D341Med (cell line): Measurements from ENCODE around the gene OTUD3.
"Not testable (repeated sequence)": the region's sequence is repeated elsewhere in the genome, so short reads cannot be mapped to it uniquely, and the experiment has no call there.

Experiments used
- DNase-seq: peaks from one replicate; pipeline ENCODE4 v3.0.0; 2012; ENCODE audit warnings: low spot score

OTUD3 gene

DNA sequence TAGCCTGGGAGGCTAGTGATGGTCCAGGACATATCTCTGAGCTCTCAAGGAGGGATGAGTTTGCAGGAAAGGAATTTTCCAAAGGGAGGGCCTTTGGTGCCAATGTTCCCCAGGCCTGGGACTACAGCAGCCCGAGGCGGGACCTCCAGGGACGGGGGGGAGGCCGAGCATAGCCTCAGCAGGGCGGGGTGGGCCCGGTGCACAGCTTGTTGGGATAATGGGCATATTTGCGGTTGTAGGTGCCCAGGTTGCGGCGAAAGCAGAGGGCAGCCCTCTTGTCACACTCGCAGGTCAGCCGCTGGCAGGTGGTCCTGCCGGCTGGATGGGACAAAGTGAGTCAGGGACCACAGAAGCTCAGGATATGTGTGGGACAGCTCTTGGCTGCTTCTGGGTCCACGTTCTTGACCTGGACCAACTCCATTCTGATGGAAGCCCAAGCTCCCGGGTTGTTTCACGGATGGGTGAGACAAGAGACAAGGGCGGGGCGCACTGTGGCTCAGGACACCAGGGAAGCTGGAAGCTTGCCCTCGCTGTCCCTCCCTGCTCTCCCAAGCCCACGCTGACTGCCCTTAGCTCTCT, 38.0 kb downstream of the OTUD3 start:
- no peak for DNase-seq

DNA sequence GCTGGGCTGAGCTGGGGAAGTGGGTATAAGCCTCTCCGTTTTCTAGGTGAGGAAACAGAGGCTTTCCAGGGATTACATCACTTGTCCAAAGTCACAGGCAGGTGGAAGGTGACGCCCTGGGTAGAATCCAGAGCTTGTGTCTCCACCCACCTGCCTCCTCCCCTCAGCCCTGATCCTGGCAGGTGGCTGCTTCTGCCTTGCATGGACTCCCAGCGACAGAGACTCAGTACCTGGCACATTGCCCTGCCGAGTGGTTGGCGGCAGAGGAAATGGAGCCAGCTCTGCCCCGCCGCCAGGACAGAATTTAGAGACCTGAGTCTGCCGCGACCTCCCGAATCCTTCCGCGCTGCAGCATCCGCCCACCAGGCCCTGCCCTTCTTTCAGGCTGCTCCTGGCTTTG, 39.1 kb downstream of the OTUD3 start:
- DNase-seq, result no peak

GRCh38 chr1:19922015-19922688, 40.0 kb downstream of the OTUD3 start:
- no peak for DNase-seq

- no peak for DNase-seq
These were observed 41.1 kb downstream of the OTUD3 start, which contains the start of gene PLA2G2E for GRCh38 chr1:19923137-19923952. PLA2G2E (minus strand) TSS chr1:19923617; CDS start chr1:19923559, 58 bp downstream.

DNA sequence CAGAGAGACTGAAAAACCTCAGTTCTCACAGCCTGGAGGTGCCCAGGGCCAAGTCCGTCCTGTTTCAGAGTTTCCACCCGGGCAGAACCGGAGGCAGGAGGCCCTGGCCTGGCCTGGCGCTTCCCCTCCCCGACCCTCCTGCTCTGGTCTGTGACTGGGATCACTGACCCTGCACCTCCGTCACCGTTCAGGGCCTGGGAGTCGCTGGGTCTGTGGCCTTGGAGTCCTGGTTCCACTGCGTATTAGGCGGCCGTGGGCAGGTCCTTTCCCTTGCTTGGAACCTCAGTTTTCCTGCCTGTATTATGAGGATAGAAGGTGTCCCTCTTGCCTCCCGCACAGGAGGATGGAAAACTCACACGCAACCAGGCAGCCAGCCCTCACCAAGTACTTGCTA, 41.8 kb downstream of the OTUD3 start:
- no peak for DNase-seq

DNA sequence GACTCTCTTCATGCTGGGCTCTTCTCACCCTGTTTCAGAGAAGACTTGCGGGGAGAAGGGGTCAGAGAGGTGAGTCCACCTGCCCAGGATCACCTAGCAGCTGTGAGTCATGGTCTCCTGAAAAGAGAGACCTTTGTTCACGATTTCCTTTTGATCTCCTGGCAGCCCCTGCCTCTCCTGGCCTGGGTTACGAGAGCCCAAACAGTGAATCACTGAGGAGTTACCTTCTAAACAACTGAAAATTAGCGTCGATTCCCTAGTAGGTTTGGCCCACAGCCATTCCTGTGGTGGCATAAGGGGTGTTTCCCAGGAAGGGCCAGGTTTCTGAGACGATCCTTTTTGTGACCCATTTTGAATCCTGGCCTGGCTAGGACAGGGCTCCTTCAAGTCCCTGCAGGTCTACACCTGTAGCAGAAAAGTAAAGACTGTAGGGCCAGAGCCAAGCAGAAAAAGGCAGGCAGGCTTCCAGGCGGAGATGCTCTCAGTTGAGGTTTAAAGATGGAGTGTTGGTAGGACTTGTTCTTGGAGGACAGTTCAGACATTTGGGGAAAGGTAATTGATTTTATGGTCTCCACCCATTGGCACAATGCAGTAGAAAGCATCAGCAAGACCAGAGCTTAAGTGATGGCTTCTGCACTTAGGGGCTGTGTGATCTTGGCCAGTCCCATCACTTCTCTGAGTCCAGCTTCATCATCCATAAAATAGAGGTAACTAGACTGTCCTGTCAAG, 43.3 kb downstream of the OTUD3 start:
- DNase-seq, result no peak

GRCh38 chr1:19926296-19927129, 44.3 kb downstream of the OTUD3 start:
- no peak for DNase-seq

GRCh38 chr1:19927130-19927421, 44.9 kb downstream of the OTUD3 start:
- DNase-seq, result not testable (repeated sequence)

GRCh38 chr1:19932866-19933265, 50.7 kb downstream of the OTUD3 start:
- no peak for DNase-seq

DNA sequence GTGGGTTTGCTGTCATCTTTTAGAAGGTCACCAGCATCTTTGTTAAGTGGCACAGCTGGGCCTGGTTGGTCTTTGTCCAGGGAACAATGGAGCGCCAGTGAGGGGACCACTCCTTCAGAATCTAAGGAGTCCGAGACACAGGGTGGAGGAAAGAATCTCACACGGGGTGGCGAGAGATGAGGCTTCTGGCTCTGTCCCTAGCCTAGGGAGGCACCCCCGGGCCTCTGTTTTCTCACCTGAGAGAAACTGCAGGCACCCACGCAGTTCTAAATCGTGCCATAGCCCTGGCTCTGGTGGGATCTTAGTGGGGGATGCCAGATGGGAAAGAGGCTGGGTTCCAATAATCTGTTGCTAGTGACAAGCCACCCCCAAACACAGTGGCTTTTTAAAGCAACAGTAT, 52.1 kb downstream of the OTUD3 start:
- DNase-seq, result no peak

GRCh38 chr1:19936061-19936750, 54.0 kb downstream of the OTUD3 start:
- no peak for DNase-seq

DNA sequence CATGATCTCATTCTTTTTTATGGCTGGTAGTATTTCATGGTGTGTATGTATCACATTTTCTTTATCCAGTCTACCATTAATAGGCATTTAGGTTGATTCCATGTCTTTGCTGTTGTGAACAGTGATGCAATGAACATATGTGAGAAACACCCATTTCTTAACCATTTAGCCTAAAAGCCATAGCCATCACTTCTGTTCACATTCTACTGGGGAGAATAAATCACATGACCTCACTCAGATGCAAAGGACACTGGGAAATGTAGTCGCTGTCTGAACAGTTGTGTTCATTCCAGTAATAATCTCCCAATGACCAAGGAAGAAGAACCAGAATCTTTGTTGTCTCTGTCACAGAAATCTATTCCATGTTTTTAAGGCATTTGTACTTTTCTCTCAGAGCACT, 56.3 kb downstream of the OTUD3 start:
- DNase-seq, result no peak

GRCh38 chr1:19940486-19941205, 58.5 kb downstream of the OTUD3 start:
- DNase-seq, result no peak

DNA sequence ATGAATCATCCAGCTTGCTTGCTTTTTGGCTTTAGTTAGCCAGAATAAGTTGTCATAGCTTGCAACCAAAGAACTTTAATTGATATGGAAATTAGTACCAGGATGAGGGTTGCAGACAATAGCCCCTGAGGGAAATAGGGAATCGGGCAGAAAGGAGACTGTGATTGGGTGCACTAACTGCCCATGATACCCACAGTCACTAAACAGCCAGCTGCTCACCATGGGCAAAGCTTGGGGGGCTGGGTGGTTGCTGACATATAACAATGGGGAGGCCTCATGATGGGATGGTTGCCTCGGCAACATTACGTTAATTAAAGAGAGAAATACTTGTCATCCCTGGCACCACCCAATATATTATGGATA, 59.0 kb downstream of the OTUD3 start:
- no peak for DNase-seq

- DNase-seq, result no peak
These were observed 59.9 kb downstream of the OTUD3 start for GRCh38 chr1:19942088-19942487.

GRCh38 chr1:19942657-19943056, 60.5 kb downstream of the OTUD3 start:
- no peak for DNase-seq

DNA sequence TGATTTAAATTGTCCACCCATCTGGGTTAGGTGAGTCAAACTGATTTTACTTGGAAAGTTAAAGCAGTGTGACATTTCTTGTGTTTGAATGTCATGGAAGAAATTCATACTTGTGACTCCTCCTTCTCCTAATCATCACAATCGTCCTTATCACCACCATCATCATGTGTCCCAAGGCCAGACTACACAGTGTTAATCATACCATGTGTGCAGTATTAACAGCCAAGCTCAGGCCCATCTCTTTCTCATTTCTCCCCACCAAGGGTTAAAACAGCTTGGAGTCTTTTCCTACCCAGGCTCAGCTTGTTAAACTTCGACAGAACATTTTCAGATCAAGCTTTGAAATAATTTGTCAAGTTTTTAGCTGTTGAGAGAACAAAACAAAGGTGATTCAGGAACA, 63.7 kb downstream of the OTUD3 start:
- no peak for DNase-seq

DNA sequence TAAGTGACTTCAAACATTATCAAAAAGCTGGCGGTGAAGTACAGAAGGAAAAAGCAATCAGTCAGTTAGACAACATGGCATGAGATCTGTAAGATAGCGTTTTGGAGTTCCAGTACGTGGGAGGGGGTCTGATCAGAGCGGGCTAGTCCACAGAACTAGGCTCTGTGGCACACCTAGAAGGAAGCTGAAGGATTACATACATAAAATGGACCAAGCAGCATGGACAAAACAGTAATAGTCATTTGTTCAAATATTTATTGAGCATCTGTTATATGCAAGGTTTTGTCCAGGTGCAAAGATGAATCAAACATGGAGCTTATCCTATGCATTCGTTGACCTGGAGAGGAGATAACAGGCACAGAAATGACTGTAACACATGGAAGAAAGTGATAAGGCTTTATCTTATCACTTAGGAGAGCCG, 64.1 kb downstream of the OTUD3 start:
- no peak for DNase-seq

DNA sequence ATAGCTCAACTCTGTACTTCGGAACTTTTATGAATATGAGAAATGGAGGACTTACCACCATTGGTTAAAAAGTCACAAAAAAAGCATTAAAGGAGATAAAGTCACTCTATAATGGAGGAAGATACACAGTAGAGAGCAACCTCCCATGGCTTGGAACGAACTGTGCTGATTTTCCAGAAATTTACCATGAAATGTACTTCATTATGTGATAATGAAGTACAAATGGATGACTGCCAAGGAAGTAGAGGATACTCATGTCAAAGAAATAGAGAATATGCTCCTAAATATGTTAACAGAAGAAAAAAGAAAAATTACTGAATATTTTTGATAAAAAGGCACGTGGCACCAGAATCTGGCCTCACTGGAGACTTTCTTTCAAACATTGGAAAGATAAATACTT, 64.8 kb downstream of the OTUD3 start:
- no peak for DNase-seq

DNA sequence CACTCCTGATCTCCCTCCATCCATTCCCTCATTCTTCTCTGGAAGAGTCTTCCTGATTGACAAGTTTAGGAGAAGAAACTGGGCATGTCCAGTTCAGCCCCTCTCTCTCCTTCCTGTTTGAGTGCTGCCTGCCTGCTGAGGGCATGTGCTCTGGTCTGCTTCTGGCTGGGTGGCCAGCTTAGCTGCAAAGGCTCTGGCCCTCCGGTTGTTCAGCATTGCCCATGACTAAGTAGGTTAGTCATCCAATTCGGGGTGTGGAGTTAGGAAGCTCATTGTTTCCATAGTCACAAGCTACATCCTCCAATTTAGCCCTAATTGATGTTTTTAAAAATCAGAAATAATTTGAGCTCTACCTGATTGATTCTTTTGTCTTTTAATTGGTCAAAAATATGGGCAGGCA, 66.8 kb downstream of the OTUD3 start:
- no peak for DNase-seq

DNA sequence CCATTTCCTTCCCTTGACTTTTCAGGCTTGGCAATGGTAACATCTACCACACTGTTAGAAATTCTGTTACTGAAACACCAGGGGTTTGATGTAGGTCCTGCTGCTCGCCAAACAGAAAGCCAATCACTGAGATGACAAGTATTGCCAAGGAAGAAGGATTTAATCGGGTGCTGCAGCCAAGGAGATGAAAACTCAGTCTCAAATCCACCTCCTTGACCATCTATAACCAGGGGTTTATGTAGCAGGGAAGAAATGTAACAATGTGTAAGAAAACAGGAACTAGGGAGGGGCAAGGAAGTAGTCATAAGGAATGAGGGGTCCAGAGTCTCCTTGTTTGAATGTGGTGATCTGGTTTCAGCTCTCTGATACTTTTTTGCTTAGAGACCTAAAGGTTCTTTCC, 71.9 kb downstream of the OTUD3 start:
- DNase-seq, result no peak
